Right atrium auricular region (tissue), 2 donors: ENCODE measurements around the gene ARPC5L. TPM values are rescaled to one million over a fixed set of nuclear protein-coding genes. Genes with fewer than 3 reads are reported as not detected.
"Not testable (repeated sequence)": the region's sequence is repeated elsewhere in the genome, so short reads cannot be mapped to it uniquely, and the experiment has no call there.

Experiments used
- DNase-seq: peaks from one replicate; pipeline ENCODE4 v3.0.0-alpha.2; 2019; ENCODE audit warnings: low spot score
- H3K27ac ChIP-seq, 2 donors: fragments of 200-600 bp; sonication (generic); 1 replicate in 1 of 2; 2 replicates in 1 of 2; pipeline ENCODE4 v1.5.1; 2016 to 2019
- H3K27me3 ChIP-seq, 2 donors: fragments of 200-600 bp; sonication (generic); one replicate each; pipeline versions ENCODE4 v1.5.1 to v1.6.0; 2017 to 2019
- H3K36me3 ChIP-seq: fragments of 200-600 bp; sonication (generic); one replicate; pipeline ENCODE4 v1.5.1; 2016
- H3K4me1 ChIP-seq, 2 donors: fragments of 200-600 bp; sonication (generic); one replicate each; pipeline versions ENCODE4 v1.5.1 to v1.6.0; 2017 to 2019
- H3K4me3 ChIP-seq, 2 donors: fragments of 200-600 bp; sonication (generic); 1 replicate in 1 of 2; 2 replicates in 1 of 2; pipeline ENCODE4 v1.5.1; 2017 to 2019; ENCODE audit warnings: mild to moderate bottlenecking in 1 of 2, moderate library complexity in 1 of 2
- H3K9me3 ChIP-seq, 2 donors: fragments of 200-600 bp; sonication (generic); one replicate each; pipeline ENCODE4 v1.5.1; 2019
- total RNA-seq, 2 donors: library from RNA; depleted of rRNA; stranded (reverse); fragments of >200 nt; gene quantifications; one replicate each; pipeline ENCODE4 v1.1.0, GENCODE V29; 2016
- TF ChIP-seq, protein P1 (sequence below), 2 donors: fragments of 200-600 bp; sonication (generic); IDR thresholded peaks; one replicate each; pipeline ENCODE4 v1.5.1; 2019; ENCODE audit warnings: antibody characterized with exemption in 2 of 2

The ARPC5L gene
- total RNA-seq, 2 donors from 2014 or later = 21.7 to 23.5 TPM

GRCh38 chr9:124839612-124840299, 22.2 kb upstream of the ARPC5L start:
- H3K27ac ChIP-seq = no peak overlapping the region
- TF ChIP-seq, protein P1, sequence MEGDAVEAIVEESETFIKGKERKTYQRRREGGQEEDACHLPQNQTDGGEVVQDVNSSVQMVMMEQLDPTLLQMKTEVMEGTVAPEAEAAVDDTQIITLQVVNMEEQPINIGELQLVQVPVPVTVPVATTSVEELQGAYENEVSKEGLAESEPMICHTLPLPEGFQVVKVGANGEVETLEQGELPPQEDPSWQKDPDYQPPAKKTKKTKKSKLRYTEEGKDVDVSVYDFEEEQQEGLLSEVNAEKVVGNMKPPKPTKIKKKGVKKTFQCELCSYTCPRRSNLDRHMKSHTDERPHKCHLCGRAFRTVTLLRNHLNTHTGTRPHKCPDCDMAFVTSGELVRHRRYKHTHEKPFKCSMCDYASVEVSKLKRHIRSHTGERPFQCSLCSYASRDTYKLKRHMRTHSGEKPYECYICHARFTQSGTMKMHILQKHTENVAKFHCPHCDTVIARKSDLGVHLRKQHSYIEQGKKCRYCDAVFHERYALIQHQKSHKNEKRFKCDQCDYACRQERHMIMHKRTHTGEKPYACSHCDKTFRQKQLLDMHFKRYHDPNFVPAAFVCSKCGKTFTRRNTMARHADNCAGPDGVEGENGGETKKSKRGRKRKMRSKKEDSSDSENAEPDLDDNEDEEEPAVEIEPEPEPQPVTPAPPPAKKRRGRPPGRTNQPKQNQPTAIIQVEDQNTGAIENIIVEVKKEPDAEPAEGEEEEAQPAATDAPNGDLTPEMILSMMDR (IDR thresholded peaks at IDR 0.05) = peak; percentile 51 to 57

GRCh38 chr9:124840300-124840833, 21.6 kb upstream of the ARPC5L start:
- H3K4me3 ChIP-seq = no peak overlapping the region
- no peaks in the 10 kb centered on the region for H3K36me3 ChIP-seq
- H3K27ac ChIP-seq = no peak overlapping the region
- DNase-seq = no peak
- no peaks in the 10 kb centered on the region for H3K9me3 ChIP-seq
- TF ChIP-seq, protein P1 (IDR thresholded peaks at IDR 0.05) = peak in 1 of 2 donors; percentile 38
- no peaks in the 10 kb centered on the region for H3K27me3 ChIP-seq
- H3K4me1 ChIP-seq = peaks cover 2 to 16% of the 10 kb centered on the region in 2 donors

More at GRCh38 chr9:124839612-124840299, 22.2 kb upstream of the ARPC5L start:
- H3K36me3 ChIP-seq = no peaks in the 10 kb centered on the region
- H3K4me1 ChIP-seq = peaks cover 2 to 22% of the 10 kb centered on the region in 2 donors
- no peaks in the 10 kb centered on the region for H3K9me3 ChIP-seq
- DNase-seq = no peak
- H3K4me3 ChIP-seq = no peak overlapping the region
- no peaks in the 10 kb centered on the region for H3K27me3 ChIP-seq

DNA sequence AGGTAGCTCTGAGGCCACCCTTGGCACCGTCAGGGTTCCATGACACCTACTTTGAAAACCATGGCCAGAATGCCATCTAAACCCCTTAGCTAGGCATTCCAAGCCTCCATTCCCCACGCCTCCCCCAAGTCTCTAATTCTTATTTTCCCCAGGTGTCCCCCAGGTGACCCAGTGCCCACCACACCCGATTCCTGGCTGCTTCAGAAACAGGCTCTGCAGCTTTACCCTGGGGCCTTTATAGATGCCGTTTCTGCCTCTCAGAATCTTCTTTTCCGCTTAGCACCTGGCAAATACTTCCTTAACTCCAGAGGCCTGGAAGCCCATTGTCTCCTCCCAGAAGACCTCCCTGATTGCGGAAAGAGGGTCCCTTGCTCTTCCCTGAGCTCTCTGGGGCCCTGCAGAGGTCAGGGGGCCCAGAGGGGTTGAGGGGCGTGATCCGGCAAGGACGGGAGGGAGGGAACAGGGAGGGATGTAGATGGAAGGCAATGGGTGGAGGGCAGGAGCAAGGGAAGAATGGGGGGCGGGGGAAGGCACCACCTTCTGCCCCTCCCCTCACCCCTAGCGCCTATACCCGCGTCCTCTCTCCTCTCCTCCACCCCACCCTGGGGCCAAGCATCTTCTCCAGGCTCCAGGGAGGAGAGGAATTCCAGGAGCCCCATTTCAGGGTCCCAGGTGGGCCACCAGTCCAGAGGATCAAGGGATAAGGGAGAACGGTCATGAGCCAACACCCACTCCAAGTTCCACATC, 20.7 kb upstream of the ARPC5L start:
- Histone ChIP-seq H3K9me3 (no peaks in the 10 kb centered on the region), H3K27me3 (no peaks in the 10 kb centered on the region), H3K4me3 (no peak overlapping the region), H3K4me1 (peaks cover 0 to 7% of the 10 kb centered on the region in 2 donors), H3K36me3 (no peaks in the 10 kb centered on the region), H3K27ac (peak overlapping the region in 1 of 2 donors; percentile 29)
- TF ChIP-seq, protein P1 (IDR thresholded peaks at IDR 0.05) = no peak
- DNase-seq = no peak

DNA sequence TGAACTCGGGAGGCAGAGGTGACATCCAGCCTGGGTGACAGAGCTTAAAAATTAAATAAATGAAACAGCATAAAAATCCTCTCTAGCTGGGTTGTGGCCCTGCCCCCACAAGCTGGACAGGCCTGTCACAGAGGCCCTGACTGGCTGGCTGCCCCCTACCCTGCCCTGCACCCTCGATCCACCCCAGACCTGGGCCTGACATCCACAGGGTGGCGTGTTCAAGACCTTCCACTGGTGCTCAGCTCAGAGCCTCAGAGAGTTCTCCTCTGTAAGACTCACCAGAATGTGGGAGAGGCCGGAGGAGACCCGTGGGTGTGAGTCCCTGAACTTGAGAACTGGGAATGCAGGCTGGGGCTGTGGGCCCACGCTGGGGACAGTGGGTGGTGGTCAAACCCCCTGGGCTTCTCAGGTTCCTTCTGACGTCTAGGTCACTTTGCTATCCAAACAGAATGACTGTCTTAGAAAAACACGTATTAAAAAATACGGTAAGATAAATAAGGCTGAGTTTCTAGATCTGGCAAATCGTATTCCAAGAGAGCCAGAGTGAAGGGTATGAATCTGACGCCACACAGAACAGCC, 18.4 kb upstream of the ARPC5L start:
- H3K4me3 ChIP-seq = no peak overlapping the region
- DNase-seq = no peak
- peaks cover 0 to 6% of the 10 kb centered on the region in 2 donors for H3K4me1 ChIP-seq
- H3K27ac ChIP-seq = no peak overlapping the region
- no peaks in the 10 kb centered on the region for H3K27me3 ChIP-seq
- no peaks in the 10 kb centered on the region for H3K9me3 ChIP-seq
- no peaks in the 10 kb centered on the region for H3K36me3 ChIP-seq
- TF ChIP-seq, protein P1 (IDR thresholded peaks at IDR 0.05) = no peak

- TF ChIP-seq, protein P1 (IDR thresholded peaks at IDR 0.05) = no peak
- Histone ChIP-seq H3K4me1 (peaks cover 0 to 6% of the 10 kb centered on the region in 2 donors), H3K4me3 (no peak overlapping the region), H3K27ac (no peak overlapping the region), H3K9me3 (no peaks in the 10 kb centered on the region), H3K27me3 (no peaks in the 10 kb centered on the region), H3K36me3 (no peaks in the 10 kb centered on the region)
- no peak for DNase-seq
Observed at GRCh38 chr9:124844291-124844690, 17.6 kb upstream of the ARPC5L start.

GRCh38 chr9:124846467-124846866, 15.5 kb upstream of the ARPC5L start:
- H3K4me1 ChIP-seq, H3K27me3 ChIP-seq, H3K27ac ChIP-seq, H3K4me3 ChIP-seq, DNase-seq, H3K9me3 ChIP-seq, H3K36me3 ChIP-seq: not testable (repeated sequence)
